SIG-M5 treated with dmso at 0.1 percent for 504 hours (cell line): ENCODE measurements around the gene NXN.
"Not testable (repeated sequence)": the region's sequence is repeated elsewhere in the genome, so short reads cannot be mapped to it uniquely, and the experiment has no call there.

Experiments used
- DNase-seq: peaks from one replicate; lab custom pipeline; 2025; ENCODE audit not compliant: unreplicated experiment; lab: John Stamatoyannopoulos, UW

NXN gene

GRCh38 chr17:785901-786300 is 193.7 kb downstream of the NXN start:
- DNase-seq: not testable (repeated sequence)

DNA sequence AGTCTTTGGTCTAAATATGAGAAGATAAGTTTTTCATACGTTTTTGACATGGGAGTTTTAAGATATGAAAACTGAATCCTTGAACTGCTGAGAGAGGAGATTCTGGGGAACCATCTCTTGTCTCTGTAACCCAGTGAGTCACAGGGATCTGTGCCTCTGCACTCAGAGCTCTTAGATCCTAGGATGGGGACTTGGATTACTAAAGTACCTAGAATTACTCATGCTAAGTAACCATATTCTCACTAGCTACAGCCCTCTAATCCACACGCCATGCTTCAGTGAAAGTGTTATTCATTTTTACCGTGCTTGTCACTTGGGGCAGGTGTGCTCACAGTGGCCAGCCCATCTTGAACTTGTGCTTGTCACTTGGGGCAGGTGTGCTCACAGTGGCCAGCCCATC is 195.4 kb downstream of the NXN start:
- DNase-seq: no peak

DNA sequence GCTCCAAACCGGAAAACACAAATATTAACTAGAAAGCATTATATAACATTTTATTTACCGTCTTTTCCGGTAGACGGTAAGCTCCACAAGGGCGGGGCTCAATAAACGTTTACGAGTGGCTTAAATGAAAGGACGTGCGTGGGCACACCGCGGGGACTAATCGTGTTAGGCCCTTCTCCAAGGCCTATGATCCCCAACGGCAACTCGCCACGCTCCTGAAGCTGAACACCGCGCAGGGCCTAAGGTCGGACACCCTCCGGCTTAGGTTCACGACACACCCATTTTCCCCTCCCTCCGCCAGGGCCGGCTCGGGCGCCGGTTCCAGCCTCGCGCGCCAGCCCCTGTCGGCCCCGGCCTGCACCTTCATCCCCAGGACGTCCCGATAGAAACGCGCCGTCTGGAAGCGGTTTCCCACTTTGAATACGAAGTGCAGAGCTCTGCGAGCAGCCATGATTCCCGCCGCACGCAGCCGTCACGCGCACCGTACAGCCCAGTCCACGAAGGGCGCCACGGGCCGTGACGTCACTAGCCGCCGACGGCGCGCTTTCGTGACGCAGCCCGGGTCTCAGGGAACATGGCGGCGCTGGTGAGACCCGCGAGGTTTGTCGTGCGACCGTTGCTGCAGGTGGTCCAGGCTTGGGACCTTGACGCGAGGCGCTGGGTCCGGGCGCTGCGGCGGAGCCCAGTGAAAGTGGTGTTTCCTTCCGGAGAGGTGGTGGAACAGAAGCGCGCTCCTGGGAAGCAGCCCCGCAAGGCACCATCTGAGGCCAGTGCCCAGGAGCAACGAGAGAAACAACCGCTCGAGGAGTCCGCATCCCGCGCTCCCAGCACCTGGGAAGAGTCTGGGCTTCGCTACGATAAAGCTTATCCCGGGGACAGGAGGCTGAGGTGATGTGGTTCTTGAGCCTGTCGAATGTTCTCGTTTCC is 197.5 kb downstream of the NXN start, which contains the start of the genes GLOD4 and MRM3:
TSS of gene GLOD4 (minus strand) at position 476 of the 927 bp plus-strand sequence. CDS start at position 451, 25 bp downstream.
TSS of gene MRM3 (plus strand) at position 549 of the 927 bp plus-strand sequence. CDS start at position 575, 26 bp downstream.
- DNase-seq: peak; percentile 52

DNA sequence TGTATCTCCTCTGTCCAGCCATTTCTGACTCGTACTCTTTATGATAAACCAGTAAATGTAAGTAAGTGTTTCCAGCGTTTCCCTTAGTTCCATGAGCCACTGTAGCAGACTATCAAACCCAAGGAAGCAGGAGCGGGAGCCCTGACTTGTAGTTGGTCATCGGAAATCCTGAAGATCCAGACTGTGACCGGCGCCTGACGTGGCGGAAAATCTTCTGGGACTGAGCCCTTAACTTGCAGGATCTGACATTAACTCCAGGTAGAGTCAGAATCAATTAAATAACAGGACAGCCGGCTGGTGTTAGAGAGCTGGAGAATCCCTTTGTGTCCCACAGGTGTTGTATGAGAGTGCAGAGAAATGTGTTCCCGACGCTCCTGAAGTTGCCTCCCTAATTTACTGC is 201.5 kb downstream of the NXN start:
- DNase-seq: no peak

DNA sequence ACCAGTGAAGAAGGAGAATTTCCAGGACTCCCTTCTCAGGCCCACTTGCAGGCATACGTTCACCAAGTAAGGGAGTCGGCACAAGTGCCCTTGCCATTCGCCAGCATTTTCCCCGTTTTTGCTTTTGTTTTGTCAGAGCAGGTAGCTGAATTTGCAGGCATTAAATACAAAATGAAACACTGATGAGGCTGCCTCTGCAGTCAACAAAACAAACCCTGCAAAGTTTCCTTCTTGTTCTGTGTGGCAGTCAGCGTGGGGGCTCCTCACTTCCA is 205.3 kb downstream of the NXN start:
- no peak for DNase-seq

DNA sequence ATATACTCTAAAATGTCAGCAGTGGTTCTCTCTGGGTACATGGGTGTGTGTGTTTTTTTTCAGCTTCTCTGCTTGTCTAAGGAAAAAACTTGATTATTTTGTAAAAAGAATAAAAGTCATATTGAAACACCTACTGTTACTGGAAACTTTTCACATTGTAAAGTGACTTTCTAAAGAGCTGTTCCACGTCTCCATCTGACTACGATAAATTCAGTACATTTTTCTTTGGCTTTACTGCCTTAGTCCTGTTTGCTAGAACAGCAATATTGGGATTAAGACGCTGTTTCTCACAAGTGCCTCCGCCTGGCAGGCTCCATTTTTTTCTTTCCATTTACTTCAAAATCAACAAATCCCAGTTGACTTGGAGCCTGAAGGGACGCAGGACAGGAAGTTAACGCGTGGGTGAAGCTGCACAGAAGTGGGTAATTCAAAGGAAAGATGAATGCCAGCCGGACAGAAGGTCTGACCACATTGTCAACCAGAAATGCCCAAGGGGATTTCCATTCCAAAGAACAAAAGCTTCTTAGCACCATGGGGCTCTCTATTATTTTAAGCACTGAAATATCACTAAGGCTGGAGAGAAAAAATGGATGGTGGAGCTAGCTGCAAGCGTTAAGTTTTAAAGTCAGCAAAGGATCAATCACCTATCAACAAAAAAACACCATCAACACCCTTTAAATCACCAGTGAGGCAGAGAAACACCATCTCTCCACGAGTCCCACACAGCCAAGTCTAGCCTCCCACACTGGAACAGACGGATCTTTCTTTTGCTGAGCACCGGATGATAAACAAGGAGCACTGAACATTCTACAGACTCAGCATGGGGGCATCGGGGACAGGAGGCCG is 205.9 kb downstream of the NXN start:
- no peak for DNase-seq

GRCh38 chr17:773016-773415 is 206.6 kb downstream of the NXN start:
- DNase-seq: no peak

- no peak for DNase-seq
Observed at GRCh38 chr17:767076-767475, 212.5 kb downstream of the NXN start.

- no peak for DNase-seq
Observed at GRCh38 chr17:760371-760770, 219.2 kb downstream of the NXN start.

- no peak for DNase-seq
Observed at GRCh38 chr17:759964-760363, 219.6 kb downstream of the NXN start.

DNA sequence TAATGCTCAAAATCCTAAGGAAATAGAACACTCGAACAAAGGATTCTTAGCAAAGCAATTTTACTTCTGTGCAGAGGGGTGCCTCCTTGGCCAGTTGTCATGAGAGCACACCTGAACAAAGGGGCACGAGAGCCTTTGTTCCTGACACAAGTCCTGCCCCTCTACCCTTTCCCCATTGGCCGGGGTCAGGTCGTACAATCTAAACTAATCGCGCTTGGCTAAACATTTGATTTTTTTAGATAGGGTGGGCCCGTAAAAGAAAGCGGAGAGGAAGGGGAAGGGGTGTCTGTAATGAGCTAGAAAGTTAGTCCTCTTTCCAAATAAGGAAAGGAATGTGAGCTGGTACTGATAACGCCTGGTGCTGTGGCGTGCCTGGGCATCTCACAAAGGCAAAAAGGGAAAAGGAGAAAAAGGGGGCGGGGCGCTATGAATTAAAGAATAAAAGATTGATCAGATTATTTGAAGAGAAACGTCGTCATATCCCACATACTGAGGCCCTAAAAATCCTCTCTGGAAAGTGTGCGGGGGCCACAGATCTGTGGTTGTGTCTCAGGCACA is 223.5 kb downstream of the NXN start:
- not testable (repeated sequence) for DNase-seq

GRCh38 chr17:755319-755961 is 224.1 kb downstream of the NXN start:
- DNase-seq: not testable (repeated sequence)

GRCh38 chr17:753418-753817 is 226.2 kb downstream of the NXN start:
- no peak for DNase-seq

DNA sequence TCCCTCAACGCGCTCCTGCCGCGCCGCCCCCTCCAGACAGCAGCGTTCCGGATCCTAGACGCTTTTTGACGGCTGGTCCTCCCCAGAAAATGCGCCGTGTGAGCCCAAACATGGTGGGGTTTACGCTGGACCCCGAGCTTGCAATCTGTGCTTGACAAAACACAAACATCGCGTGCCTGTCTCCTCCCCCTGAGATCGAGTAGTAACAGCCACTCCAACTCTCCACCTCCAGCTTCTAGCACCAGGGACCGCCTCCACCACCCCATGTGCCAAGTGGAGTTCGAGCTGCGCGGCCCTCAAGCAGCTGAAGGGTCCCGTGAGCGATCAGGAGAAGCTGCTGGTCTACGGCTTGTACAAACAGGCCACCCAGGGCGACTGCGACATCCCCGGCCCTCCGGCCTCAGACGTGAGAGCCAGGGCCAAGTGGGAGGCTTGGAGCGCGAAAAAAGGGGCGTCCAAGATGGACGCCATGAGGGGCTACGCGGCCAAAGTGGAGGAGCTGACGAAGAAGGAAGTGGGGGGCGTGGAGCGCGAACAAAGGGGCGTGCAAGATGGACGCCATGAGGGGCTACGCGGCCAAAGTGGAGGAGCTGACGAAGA is 226.9 kb downstream of the NXN start:
- DNase-seq: no peak

- DNase-seq: peak; percentile 67
Observed at GRCh38 chr17:752002-752619, 227.5 kb downstream of the NXN start, which contains the start of gene GEMIN4. GEMIN4 (minus strand) TSS chr17:752264; CDS start chr17:752142, 122 bp downstream.

DNA sequence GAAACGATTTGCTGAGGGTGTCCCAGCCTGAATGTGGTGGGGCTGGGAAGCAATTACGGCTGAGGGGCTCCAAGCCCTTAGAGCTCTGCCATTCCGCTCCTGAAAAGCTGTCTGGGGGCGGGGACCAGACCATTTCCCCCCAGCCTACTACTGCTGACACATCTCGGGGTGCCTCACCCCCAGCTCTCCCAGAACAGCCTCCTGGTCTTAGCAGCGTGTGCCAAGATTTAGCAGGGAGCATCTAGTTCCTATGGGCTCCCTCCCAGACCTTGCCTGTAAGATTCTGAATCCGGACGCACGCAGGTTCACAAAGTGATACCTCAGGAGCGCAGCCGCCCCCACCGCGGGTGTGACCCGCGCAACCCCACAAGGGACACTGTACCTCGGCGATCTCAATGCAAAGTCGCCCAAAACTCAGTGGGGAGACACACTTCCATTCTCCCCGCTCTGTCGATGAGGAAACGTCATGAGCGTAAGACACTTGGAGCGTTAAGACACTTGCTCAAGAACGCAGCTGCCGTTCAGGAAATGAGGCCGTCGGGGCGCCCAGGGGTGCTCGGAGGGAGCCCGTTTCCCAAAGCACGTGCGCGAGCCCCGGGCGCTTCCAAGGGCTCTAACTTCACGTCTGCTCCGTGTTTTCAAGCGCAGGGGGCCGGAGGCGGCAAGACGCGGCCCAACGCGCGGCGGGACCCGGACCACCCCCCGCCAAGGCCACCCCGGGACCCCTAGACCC is 228.1 kb downstream of the NXN start:
- DNase-seq: peak; percentile 47

DNA sequence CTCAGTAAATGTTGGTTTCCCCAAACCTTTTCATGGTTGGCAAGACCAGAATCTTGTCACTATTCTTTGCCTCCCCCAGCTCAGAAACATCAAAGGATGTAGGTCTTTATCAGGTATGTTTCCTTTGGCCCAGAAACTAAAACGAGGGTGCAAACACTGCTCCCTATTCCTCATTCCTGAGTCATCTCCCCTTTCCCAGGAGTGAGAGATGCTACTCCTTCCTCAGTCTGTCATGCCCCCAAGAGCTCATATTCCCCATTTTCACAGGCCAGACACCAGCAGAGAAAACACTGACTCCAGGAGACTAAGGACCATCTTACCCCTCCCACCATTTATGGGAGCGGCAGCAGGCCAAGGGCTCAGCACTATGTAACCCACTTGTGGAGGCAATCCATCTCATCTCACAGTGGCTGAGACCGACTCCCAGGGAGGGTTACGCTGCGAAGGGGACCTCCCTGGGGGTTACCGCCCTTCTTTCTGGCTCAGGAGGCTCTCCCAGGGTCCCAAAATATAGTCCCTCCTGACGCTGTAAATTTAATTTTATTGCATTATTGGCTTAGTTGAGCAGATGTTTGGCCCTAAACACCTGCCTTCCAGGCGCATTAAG is 229.0 kb downstream of the NXN start:
- no peak for DNase-seq

DNA sequence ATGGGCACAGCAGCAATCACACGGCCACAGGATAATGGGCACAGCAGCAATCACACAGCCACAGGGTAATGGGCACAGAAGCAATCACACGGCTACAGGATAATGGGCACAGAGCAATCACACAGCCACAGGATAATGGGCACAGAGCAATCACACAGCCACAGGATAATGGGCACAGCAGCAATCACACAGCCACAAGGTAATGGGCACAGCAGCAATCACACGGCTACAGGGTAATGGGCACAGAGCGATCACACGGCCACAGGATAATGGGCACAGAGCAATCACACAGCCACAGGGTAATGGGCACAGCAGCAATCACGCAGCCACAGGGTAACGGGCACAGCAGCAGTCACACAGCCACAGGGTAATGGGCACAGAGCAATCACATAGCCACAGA is 230.2 kb downstream of the NXN start:
- not testable (repeated sequence) for DNase-seq
